ENCODE data around the gene RFX3. TPM values are rescaled to one million over a fixed set of nuclear protein-coding genes. Genes with fewer than 3 reads are reported as not detected.

Gene RFX3
- total and polyA plus RNA-seq, 2 donors from 2014 or later = 1.6 to 17.8 TPM

GRCh38 chr9:3528451-3528850, 2.6 kb upstream of the RFX3 start:
- FAIRE-seq (no peak), DNase-seq (no peak)
- Histone ChIP-seq H3K9ac (ENCODE audit: low read length in 3 of 3) (no peak overlapping the region), H3K36me3 (ENCODE audit: control insufficient read depth in 2 of 3, insufficient read depth in 3 of 3, low read length in 3 of 3) (no peaks in the 10 kb centered on the region), H3K27me3 (ENCODE audit: control insufficient read depth, insufficient read depth, low read length) (no peaks in the 10 kb centered on the region), H3K9me3 (ENCODE audit: control insufficient read depth in 2 of 3, insufficient read depth in 1 of 3, low read length in 3 of 3) (no peaks in the 10 kb centered on the region), H3K4me1 (ENCODE audit: control insufficient read depth in 2 of 3, insufficient read depth in 2 of 3, low read depth in 1 of 3, low read length in 3 of 3) (peaks cover 0 to 9% (median 6%) of the 10 kb centered on the region in 3 donors), H3K27ac (ENCODE audit: low read depth in 2 of 2, low read length in 2 of 2) (no peak overlapping the region), H3K4me3 (ENCODE audit: low read length in 3 of 3) (no peak overlapping the region)
- TF ChIP-seq, protein P1, sequence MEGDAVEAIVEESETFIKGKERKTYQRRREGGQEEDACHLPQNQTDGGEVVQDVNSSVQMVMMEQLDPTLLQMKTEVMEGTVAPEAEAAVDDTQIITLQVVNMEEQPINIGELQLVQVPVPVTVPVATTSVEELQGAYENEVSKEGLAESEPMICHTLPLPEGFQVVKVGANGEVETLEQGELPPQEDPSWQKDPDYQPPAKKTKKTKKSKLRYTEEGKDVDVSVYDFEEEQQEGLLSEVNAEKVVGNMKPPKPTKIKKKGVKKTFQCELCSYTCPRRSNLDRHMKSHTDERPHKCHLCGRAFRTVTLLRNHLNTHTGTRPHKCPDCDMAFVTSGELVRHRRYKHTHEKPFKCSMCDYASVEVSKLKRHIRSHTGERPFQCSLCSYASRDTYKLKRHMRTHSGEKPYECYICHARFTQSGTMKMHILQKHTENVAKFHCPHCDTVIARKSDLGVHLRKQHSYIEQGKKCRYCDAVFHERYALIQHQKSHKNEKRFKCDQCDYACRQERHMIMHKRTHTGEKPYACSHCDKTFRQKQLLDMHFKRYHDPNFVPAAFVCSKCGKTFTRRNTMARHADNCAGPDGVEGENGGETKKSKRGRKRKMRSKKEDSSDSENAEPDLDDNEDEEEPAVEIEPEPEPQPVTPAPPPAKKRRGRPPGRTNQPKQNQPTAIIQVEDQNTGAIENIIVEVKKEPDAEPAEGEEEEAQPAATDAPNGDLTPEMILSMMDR (IDR thresholded peaks at IDR 0.05; ENCODE audit: borderline replicate concordance, extremely low read depth, insufficient read depth) = no peak
- intact Hi-C loops (cut with DNase I) = no loop called here

DNA sequence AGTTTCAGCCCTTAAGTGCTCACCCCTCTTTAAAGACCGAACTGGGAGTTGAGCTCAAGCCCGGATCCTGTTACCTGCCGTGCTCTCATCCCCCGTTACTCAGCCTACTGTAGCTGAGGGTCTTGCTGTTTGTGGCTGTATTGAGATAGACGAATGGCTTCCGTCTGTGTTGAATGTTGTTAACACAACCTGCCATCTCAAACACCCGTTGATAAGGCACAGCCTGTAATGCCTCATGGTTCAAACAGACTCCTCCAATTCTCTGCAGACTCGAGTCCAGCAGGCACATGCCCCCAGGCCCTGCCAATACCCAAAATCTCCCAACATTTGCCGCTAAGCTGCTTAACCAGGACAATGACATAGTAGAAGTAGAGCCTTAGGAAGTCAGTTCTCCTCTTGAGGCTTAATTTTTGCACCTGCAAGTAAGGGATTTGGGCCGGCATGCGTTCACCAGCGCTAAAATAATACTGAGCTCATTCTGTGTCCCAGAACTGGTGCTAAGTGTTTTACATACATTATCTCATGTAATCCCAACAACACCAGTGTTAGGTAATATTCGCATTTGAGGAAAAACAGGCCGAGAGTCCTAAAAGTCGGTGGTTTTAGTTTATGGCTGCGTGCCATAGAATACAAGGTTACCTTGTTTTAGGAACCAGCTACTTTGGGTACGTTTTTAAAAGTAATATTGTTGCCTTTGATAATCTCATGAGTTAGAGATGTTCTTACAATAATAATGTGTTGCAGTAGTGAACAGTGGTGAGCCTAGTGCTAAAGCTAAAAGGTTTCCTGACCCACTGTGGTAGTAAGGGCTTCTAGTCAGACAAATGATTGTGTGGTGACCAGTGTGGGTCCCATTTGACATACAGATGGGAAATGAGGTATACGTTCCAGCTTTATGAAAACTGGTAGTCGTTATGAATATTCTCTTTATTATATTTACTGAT, 1.5 kb upstream of the RFX3 start:
- DNase-seq (peak in 1 of 5 donors; percentile 85), FAIRE-seq (no peak)

DNA sequence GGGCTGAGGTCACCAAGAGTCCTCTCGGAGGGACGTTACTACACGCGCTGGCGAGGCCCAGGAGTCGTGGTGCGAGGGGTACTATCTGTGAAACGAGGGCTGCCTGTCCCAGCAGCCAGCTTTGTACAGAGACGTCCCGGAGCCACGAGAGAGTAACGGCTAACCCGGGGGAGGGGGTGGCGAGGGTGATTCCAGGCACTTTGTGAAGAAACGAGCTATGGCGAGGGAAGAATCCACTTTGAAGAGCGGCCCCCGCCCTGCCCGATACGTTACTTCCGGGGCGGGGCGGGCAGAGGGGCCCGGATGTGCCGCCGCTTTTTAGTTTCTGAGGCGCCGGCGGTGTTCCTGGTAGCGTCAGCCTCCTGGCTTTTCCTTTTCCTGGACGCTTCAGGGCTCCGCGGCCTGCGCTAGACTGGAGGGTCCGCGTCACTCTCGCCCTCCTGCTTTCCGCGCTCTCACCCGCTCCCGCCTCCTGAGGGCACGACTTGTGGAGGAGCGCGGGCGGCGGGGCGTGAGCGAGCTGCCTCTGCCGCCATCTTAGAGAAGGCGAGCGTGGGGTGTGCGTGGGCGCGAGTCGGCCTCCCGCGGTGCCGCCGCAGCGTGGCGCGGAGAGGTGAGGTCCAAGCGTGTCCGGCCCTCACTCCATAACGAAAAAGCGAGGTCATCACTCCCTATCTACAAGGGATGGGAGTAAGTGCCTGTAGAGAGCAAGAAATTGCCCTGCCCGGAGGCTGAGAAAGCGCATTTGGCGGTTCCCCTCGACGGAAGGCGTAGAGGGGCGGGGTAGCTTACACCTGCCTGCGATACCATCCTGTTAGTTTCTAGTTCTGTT, 580 bp upstream of the RFX3 start:
- intact Hi-C loops (cut with DNase I) = no loop called here
- H3K27me3 ChIP-seq (ENCODE audit: control insufficient read depth, insufficient read depth, low read length) = no peaks in the 10 kb centered on the region
- H3K4me1 ChIP-seq (ENCODE audit: control insufficient read depth in 2 of 3, insufficient read depth in 2 of 3, low read depth in 1 of 3, low read length in 3 of 3) = peaks cover 0 to 9% (median 6%) of the 10 kb centered on the region in 3 donors
- H3K36me3 ChIP-seq (ENCODE audit: control insufficient read depth in 2 of 3, insufficient read depth in 3 of 3, low read length in 3 of 3) = no peaks in the 10 kb centered on the region
- peak overlapping the region; percentile 100 for H3K27ac ChIP-seq (ENCODE audit: low read depth in 2 of 2, low read length in 2 of 2)
- H3K9me3 ChIP-seq (ENCODE audit: control insufficient read depth in 2 of 3, insufficient read depth in 1 of 3, low read length in 3 of 3) = no peaks in the 10 kb centered on the region
- peak overlapping the region; percentile 81 to 99 (median 96) for H3K4me3 ChIP-seq (ENCODE audit: low read length in 3 of 3)
- TF ChIP-seq, protein P1 (IDR thresholded peaks at IDR 0.05; ENCODE audit: borderline replicate concordance, extremely low read depth, insufficient read depth) = no peak
- peak overlapping the region; percentile 97 to 100 (median 100) for H3K9ac ChIP-seq (ENCODE audit: low read length in 3 of 3)
- FAIRE-seq (no peak), DNase-seq (peak; percentile 91 to 96 (median 95))

More for the DNA sequence above, 1.5 kb upstream of the RFX3 start:
- Histone ChIP-seq H3K27ac (ENCODE audit: low read depth in 2 of 2, low read length in 2 of 2) (peak overlapping the region; percentile 100), H3K4me3 (ENCODE audit: low read length in 3 of 3) (peak overlapping the region; percentile 81 to 99 (median 96)), H3K27me3 (ENCODE audit: control insufficient read depth, insufficient read depth, low read length) (no peaks in the 10 kb centered on the region), H3K9me3 (ENCODE audit: control insufficient read depth in 2 of 3, insufficient read depth in 1 of 3, low read length in 3 of 3) (no peaks in the 10 kb centered on the region), H3K9ac (ENCODE audit: low read length in 3 of 3) (peak overlapping the region; percentile 97 to 100 (median 99)), H3K4me1 (ENCODE audit: control insufficient read depth in 2 of 3, insufficient read depth in 2 of 3, low read depth in 1 of 3, low read length in 3 of 3) (peaks cover 0 to 9% (median 6%) of the 10 kb centered on the region in 3 donors), H3K36me3 (ENCODE audit: control insufficient read depth in 2 of 3, insufficient read depth in 3 of 3, low read length in 3 of 3) (no peaks in the 10 kb centered on the region)
- TF ChIP-seq, protein P1 (IDR thresholded peaks at IDR 0.05; ENCODE audit: borderline replicate concordance, extremely low read depth, insufficient read depth) = no peak
- intact Hi-C loops (cut with DNase I) = no loop called here
